Parathyroid adenoma (tissue), 2 donors: ENCODE data around the gene ASTN2.

Experiments used
- H2AFZ ChIP-seq: fragments of 300-600 bp; sonication (generic); one replicate; pipeline ENCODE4 v1.7.0; 2017; ENCODE audit warnings: antibody characterized with exemption, mild to moderate bottlenecking
- H3K27ac ChIP-seq: fragments of 300-600 bp; sonication (generic); one replicate; pipeline ENCODE4 v1.7.0; 2017
- H3K27me3 ChIP-seq: fragments of 300-600 bp; sonication (generic); one replicate; pipeline ENCODE4 v1.7.0; 2017; ENCODE audit warnings: low read length; ENCODE audit not compliant: control insufficient read depth, insufficient read depth
- H3K36me3 ChIP-seq: fragments of 300-600 bp; sonication (generic); one replicate; pipeline ENCODE4 v1.7.0; 2017; ENCODE audit warnings: low read length; ENCODE audit not compliant: control insufficient read depth, insufficient read depth
- H3K4me1 ChIP-seq: fragments of 300-600 bp; sonication (generic); one replicate; pipeline ENCODE4 v1.7.0; 2017; ENCODE audit warnings: control low read depth
- H3K4me2 ChIP-seq: fragments of 300-600 bp; sonication (generic); one replicate; pipeline ENCODE4 v1.7.0; 2017; ENCODE audit warnings: low read length
- H3K4me3 ChIP-seq: fragments of 300-600 bp; sonication (generic); one replicate; pipeline ENCODE4 v1.7.0; 2017; ENCODE audit warnings: low read depth, low read length
- H3K79me2 ChIP-seq: fragments of 300-600 bp; sonication (generic); one replicate; pipeline ENCODE4 v1.7.0; 2017; ENCODE audit warnings: control low read depth
- H3K9ac ChIP-seq: fragments of 300-600 bp; sonication (generic); one replicate; pipeline ENCODE4 v1.7.0; 2017; ENCODE audit warnings: mild to moderate bottlenecking
- H3K9me3 ChIP-seq: fragments of 300-600 bp; sonication (generic); one replicate; pipeline ENCODE4 v1.7.0; 2017; ENCODE audit warnings: low read length; ENCODE audit not compliant: control insufficient read depth
- TF ChIP-seq, protein P1 (sequence below): fragments of 300-600 bp; sonication (generic); IDR thresholded peaks from one replicate; pipeline ENCODE4 v1.7.0; 2017; ENCODE audit warnings: antibody characterized with exemption, mild to moderate bottlenecking
- donor health status: primary hyperparathyroidism.

Gene ASTN2

DNA sequence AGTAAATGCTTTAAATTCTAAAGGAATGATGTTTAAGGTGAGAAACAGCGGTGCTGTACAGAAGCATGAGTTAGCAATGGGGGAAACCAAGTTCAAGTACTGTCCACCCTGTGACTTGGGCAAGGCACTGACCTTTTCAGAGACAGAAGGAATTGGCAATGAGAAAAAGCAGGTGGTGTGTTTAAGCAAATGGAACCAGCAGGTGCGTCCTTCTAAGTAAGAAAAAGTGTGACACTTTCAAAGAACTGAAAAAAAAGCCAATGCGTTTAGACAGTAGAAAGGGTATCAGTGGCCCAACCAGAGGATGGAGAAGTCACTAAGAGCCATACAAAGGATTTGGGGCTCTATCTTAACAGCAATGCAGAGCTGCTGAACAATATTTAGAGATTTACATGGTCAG, 1010.6 kb downstream of the ASTN2 start:
- TF ChIP-seq, protein P1, sequence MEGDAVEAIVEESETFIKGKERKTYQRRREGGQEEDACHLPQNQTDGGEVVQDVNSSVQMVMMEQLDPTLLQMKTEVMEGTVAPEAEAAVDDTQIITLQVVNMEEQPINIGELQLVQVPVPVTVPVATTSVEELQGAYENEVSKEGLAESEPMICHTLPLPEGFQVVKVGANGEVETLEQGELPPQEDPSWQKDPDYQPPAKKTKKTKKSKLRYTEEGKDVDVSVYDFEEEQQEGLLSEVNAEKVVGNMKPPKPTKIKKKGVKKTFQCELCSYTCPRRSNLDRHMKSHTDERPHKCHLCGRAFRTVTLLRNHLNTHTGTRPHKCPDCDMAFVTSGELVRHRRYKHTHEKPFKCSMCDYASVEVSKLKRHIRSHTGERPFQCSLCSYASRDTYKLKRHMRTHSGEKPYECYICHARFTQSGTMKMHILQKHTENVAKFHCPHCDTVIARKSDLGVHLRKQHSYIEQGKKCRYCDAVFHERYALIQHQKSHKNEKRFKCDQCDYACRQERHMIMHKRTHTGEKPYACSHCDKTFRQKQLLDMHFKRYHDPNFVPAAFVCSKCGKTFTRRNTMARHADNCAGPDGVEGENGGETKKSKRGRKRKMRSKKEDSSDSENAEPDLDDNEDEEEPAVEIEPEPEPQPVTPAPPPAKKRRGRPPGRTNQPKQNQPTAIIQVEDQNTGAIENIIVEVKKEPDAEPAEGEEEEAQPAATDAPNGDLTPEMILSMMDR: no peak
- H3K79me2 ChIP-seq: no peaks in the 10 kb centered on the region
- H3K27me3 ChIP-seq: no peaks in the 10 kb centered on the region
- no peak overlapping the region for H2AFZ ChIP-seq
- H3K4me3 ChIP-seq: no peak overlapping the region
- no peaks in the 10 kb centered on the region for H3K36me3 ChIP-seq
- no peak overlapping the region for H3K9ac ChIP-seq
- no peaks in the 10 kb centered on the region for H3K4me1 ChIP-seq
- no peak overlapping the region for H3K27ac ChIP-seq
- H3K9me3 ChIP-seq: no peaks in the 10 kb centered on the region
- no peak overlapping the region for H3K4me2 ChIP-seq

DNA sequence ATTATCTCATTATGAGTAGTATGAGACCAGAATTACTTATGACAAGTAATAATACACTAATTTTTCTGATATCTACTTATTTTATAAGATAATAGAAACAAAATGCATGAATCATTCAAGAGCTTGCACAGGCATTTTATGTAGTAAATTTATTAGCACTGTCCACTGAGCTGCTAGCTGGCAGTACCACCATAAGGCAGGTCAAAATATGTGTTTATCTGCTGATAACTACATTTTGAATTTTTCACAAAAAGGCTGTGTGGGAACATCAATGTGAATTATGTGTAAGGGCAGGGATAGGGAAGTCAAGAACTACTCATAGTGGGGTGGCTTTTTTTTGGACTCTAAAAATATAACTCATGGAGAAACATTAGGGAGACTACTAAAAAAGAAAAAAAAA, 1011.7 kb downstream of the ASTN2 start:
- H3K4me2 ChIP-seq: no peak overlapping the region
- TF ChIP-seq, protein P1: no peak
- no peaks in the 10 kb centered on the region for H3K9me3 ChIP-seq
- H3K9ac ChIP-seq: no peak overlapping the region
- H3K36me3 ChIP-seq: no peaks in the 10 kb centered on the region
- no peak overlapping the region for H2AFZ ChIP-seq
- no peaks in the 10 kb centered on the region for H3K27me3 ChIP-seq
- H3K4me3 ChIP-seq: no peak overlapping the region
- H3K79me2 ChIP-seq: no peaks in the 10 kb centered on the region
- H3K27ac ChIP-seq: no peak overlapping the region
- no peaks in the 10 kb centered on the region for H3K4me1 ChIP-seq

DNA sequence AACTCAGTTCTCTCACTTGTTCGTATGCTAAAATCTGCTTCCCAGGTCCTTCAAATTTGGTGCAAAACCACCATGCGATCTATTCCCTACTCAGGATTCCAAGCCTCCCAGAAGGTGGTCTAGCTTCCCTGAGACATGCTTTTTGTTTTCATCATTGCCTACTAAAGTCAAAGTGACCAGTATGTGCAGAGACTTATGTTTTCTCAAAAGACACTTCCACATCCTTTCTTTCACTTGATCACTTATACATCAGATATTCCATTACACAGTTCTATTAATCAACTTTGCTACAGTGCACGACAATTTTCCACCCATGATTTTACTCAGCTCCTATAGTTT, 1019.2 kb downstream of the ASTN2 start:
- TF ChIP-seq, protein P1: no peak
- Histone ChIP-seq H3K4me2 (no peak overlapping the region), H3K27me3 (no peaks in the 10 kb centered on the region), H3K36me3 (no peaks in the 10 kb centered on the region), H3K9me3 (no peaks in the 10 kb centered on the region), H3K9ac (no peak overlapping the region), H3K4me1 (no peaks in the 10 kb centered on the region), H3K79me2 (no peaks in the 10 kb centered on the region), H3K27ac (no peak overlapping the region), H2AFZ (no peak overlapping the region), H3K4me3 (no peak overlapping the region)

DNA sequence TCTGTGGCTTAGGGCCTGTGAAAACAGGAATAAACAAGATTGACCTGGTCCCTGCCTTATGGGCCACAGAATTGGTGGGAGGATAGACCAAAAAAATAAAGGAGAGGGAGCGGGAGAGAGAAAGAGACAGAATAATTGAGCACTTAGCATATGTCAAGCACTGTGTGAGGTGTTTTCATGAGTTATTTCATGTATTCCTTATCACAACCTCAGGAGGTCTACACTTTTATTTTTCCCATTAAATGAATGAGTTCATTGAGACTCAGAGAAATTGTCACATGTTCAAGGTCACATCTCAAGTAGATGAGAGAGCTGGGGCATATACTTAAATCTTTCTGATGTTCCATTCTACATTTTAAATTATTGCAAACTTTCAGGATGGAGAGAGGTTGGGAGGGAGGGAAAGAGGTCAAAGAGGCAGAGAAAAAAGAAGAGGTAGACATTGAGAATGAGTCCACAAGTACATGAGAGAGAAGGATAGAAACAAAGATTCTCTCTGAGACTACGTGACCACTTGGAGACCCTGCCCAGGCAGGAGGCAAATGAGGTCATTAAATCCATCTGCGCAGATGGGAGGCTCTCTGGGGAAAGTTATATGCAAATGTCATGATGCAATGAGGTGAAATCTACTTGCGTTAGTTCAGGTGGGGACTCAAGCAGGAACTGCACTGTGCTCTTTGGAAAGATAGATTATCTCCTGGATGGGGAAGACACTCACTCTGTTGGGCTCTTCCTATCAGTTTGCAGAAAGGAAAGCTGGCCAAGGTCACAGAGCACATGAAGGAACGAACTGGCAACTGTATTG, 1019.8 kb downstream of the ASTN2 start:
- no peaks in the 10 kb centered on the region for H3K9me3 ChIP-seq
- no peak overlapping the region for H3K4me3 ChIP-seq
- no peak overlapping the region for H2AFZ ChIP-seq
- no peaks in the 10 kb centered on the region for H3K4me1 ChIP-seq
- no peak overlapping the region for H3K4me2 ChIP-seq
- no peak overlapping the region for H3K9ac ChIP-seq
- H3K27me3 ChIP-seq: no peaks in the 10 kb centered on the region
- H3K79me2 ChIP-seq: no peaks in the 10 kb centered on the region
- no peaks in the 10 kb centered on the region for H3K36me3 ChIP-seq
- TF ChIP-seq, protein P1: no peak
- no peak overlapping the region for H3K27ac ChIP-seq

DNA sequence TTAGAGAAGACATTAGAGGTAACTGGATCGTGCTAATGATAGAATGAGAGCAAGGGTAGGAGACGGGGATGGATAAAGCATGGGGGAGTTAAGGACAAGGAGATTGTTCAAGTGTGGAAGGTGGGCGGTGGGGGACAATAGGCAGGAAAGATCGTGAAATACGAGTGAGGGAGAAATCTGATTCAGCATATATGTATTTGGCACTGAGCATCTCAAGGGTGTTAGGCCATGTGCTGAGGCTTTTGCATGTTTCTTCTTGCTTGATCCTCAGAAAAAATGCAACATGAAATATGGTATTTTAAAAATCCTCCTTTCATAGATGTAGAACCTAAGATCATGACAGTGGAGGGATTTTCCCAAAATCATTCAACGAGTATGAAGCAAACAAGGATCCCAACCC, 1020.8 kb downstream of the ASTN2 start:
- Histone ChIP-seq H3K4me1 (no peaks in the 10 kb centered on the region), H3K27ac (no peak overlapping the region), H2AFZ (no peak overlapping the region), H3K4me2 (no peak overlapping the region), H3K9me3 (no peaks in the 10 kb centered on the region), H3K36me3 (no peaks in the 10 kb centered on the region), H3K4me3 (no peak overlapping the region), H3K27me3 (no peaks in the 10 kb centered on the region), H3K9ac (no peak overlapping the region), H3K79me2 (no peaks in the 10 kb centered on the region)
- TF ChIP-seq, protein P1: no peak
